ENCODE data around the gene GBA3.

GBA3 gene

DNA sequence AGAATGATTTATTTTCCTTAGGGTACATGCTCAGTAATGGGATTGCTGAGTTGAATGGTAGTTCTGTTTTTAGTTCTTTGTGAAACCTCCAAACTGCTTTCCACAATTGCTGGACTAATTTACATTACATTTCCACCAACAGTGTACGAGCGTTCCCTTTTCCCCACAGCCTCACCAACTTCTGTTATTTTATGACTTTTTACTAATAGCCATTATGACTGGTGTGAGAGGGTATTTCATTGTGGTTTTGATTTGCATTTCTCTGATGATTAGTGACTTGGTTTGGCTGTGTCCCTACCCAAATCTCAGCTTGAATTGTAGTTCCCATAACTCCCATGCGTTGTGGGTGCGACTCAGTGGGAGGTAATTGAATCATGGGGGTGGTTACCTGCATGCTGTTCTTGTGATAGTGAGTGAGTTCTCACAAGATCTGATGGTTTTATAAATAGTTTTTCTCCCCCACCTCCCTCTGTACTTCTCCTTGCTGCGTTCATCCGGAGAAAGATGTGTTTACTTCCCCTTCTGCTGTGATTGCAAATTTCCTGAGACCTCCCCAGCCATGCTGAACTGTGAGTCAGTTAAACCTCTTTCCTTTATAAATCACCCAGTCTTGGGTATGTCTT is 95.1 kb downstream of the GBA3 start:
- DNase-seq = no peak

DNA sequence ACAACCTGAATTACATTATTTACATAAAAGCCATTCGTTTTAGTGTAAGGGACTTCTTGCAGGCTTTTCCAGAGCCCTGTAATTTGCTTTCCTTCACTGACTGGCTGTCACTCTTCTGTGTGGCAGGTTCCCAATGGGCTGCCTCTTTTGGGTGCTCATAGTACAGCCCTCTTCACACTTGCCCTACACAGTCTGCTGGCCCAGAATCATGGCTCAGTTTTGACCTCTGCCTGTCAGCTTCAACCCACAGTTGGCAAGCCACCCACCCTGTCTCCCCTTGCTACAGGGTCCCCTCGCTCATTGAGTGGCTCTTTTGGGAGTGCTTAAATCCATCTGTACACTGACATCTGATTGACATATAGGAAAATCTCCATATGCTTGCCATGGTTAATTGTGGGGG is 97.9 kb downstream of the GBA3 start:
- DNase-seq = no peak

DNA sequence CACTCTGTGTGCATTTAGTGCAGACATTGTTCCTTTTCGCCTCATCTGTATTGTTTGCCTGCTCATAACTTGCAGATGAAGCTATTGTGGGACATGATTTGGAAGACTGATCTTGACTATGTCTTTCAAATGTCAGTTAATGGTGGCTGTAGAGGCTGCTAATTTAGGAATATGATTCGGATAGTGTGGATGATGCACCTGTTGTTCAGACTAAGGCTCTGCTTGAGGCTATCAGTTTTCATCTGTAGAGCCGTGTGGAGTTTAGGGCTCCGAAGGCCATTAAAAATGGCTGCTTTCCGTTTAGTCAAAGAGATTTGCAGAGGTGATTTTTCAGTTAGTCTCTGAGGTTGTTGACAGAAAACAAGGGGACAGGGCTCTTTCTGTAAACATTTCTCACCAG is 102.0 kb downstream of the GBA3 start:
- no peak for DNase-seq

GRCh38 chr4:22801391-22801790 is 108.7 kb downstream of the GBA3 start:
- no peak for DNase-seq

DNA sequence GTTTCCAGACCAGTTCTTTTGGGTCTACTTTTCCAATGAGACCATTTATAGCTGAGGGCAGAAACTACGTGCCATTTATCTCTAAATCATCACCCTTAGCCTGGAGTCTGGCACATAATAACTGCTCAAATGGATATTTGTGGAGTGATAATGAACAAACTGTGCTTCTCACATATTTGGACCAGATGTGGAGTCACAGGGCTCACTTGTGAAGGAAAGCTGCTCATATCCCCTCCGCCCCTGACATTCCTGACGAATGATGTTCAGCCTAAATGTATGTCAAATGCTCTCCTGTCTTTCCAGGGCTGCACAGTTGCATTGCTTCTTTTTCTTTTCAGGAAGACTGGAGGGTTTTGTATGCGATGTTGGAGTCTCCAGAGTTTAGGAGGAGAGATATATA is 110.1 kb downstream of the GBA3 start:
- no peak for DNase-seq

GRCh38 chr4:22803512-22803911 is 110.8 kb downstream of the GBA3 start:
- DNase-seq = no peak

- DNase-seq = no peak
Observed at GRCh38 chr4:22814906-22815305, 122.2 kb downstream of the GBA3 start.

DNA sequence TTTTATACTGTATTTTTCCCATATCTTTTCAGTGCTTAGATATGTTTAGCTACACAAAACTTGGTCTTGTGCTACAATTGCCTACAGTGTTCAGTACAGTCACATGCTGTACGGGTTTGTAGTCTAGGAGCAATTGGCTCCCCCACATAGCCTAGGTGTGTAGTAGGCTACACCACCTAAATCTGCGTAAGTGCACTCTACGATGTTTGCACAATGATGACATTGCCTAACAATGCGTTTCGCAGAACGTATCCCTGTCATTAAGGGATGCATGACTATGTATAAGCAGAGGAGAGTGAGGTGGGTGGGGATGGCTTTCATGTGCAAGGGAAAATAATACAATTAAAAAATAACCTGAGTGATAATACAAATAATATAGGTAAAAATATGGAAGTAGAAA is 131.4 kb downstream of the GBA3 start:
- no peak for DNase-seq

DNA sequence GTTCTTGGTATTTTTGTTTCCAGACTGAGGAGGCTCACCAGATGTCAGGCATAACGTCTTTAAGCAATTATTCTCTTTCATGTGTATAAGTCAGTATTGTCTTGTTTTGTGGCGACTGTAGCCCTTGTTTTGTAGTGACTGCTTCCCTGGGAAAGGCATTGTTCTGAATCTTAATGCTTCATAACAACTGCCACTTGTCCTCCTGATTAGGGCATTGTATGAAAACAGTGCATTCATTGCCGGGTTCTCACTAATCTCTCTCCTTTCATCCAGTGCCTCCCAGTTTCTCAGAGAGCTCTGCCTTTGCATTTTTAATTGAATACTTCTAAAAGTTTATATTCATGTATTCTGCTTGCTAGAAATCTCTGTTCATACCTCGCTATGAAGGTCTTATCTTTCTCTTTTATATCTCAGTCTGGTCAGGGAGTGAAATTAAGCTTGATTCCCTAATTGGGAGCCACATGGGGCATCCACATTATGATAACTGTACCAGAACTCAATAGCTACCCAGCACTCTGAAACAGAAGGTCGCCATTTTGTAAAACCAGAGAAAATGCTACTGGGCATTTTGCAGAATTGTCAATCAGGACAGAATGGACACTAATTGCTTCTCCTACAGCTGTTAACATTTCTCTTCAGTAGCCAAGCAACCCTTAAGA is 149.8 kb downstream of the GBA3 start:
- no peak for DNase-seq

- no peak for DNase-seq
Observed at GRCh38 chr4:22848332-22848731, 155.6 kb downstream of the GBA3 start.

DNA sequence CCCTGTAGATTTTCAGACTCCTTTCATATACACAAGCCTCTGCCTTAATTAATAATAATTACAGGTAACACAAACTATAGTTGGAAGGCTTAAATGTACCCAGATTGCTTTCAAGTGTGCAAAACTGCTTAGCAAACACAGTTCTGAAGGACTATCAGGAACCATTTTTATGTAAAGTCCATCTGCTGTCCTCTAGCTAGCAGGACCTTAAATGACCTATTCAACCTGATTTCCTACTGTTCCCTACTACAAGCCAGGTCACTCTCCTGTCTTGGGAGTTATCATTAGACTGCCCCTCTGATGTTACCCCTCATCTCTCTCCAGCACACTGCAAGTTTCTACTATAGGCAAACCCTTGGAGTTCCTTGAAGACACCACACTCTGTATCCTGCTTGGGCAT is 157.3 kb downstream of the GBA3 start:
- no peak for DNase-seq

- no peak for DNase-seq
Observed at GRCh38 chr4:22850630-22851029, 157.9 kb downstream of the GBA3 start.

DNA sequence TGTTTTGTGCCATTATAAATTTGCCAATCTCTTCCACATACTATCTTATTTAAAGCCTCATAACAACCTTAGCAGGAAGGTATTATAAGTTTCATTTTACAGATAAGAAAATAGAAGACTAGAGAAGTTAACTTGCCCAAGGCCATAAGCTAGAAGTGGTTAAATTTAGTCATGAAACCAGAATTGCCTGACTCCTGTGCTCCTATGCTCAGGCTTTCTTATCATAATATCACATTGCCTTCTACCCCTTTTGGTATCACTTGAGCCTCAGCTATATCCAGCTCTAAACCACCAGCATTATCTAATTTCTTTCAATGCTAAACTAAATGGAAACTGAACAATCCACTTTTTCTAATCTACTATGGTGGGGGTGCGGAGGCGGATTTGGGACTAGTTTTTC is 164.7 kb downstream of the GBA3 start:
- DNase-seq = no peak

DNA sequence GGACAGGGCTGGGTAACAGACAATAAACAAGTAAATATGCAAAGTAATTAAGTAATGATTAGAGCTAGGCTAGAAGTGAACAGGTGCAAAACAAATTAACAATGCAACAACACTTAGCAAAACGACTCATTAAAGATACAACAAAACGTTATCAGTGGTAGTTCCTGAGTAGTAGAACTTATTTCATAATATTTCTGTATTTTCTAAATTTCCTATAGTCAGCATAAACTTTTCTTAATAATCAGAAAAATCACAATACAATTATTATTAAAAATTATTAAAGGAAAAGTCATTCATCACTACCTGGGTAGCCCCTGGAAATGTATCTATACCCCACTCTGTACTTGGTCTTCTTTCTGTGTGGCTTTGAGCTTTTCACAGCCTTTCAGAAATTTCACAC is 166.6 kb downstream of the GBA3 start:
- DNase-seq = no peak

Data from activated CD4-positive, alpha-beta T cell treated with anti-CD3 and anti-CD28 coated beads for 4 hours (primary cell).